ENCODE data around the gene AGO3. TPM values are rescaled to one million over a fixed set of nuclear protein-coding genes. Genes with fewer than 3 reads are reported as not detected.

AGO3 gene
- total RNA-seq, 1 donor from 2014 or later, result 27.0 TPM

- Histone ChIP-seq H3K9ac (ENCODE audit: low read length) (no peak overlapping the region), H3K4me2 (ENCODE audit: low read length) (no peak overlapping the region), H3K4me1 (ENCODE audit: insufficient read depth, low read length) (peaks cover 7% of the 10 kb centered on the region), H2AFZ (ENCODE audit: low read depth, low read length) (no peak overlapping the region), H3K36me3 (ENCODE audit: insufficient read depth, low read length) (no peaks in the 10 kb centered on the region), H3K27me3 (ENCODE audit: insufficient read depth, low read length) (no peaks in the 10 kb centered on the region), H3K4me3 (ENCODE audit: insufficient read depth, low read depth, low read length) (no peak overlapping the region), H3K9me3 (ENCODE audit: insufficient read depth, low read depth, low read length) (no peaks in the 10 kb centered on the region), H4K20me1 (ENCODE audit: insufficient read depth, low read length) (no peaks in the 10 kb centered on the region), H3K27ac (ENCODE audit: low read depth, low read length) (no peak overlapping the region), H3K79me2 (ENCODE audit: insufficient read depth, low read length) (no peaks in the 10 kb centered on the region)
- no peak for TF ChIP-seq CTCF (IDR thresholded peaks at IDR 0.05; ENCODE audit: insufficient read depth, low read depth, low read length)
- no peak for TF ChIP-seq EZH2 (IDR thresholded peaks at IDR 0.05; ENCODE audit: insufficient read depth, low read length)
- Mint-ChIP-seq H3K27me3 (ENCODE audit: low read depth, unreplicated experiment) (no peaks in the 10 kb centered on the region), H3K4me1 (ENCODE audit: low read depth, unreplicated experiment) (peaks cover 2% of the 10 kb centered on the region), H3K36me3 (ENCODE audit: low read depth, unreplicated experiment) (no peaks in the 10 kb centered on the region), H3K27ac (ENCODE audit: unreplicated experiment) (no peak overlapping the region), H3K4me3 (ENCODE audit: unreplicated experiment) (no peak overlapping the region), H3K9me3 (ENCODE audit: unreplicated experiment) (no peaks in the 10 kb centered on the region)
- DNase-seq (ENCODE audit: low read depth) (no peak), FAIRE-seq (no peak)
These were observed 149.9 kb downstream of the AGO3 start for GRCh38 chr1:36080801-36081200.

GRCh38 chr1:36081926-36082485 is 151.1 kb downstream of the AGO3 start:
- H3K36me3 Mint-ChIP-seq (ENCODE audit: low read depth, unreplicated experiment), result peaks cover 3% of the 10 kb centered on the region
- peaks cover 2% of the 10 kb centered on the region for H3K4me1 Mint-ChIP-seq (ENCODE audit: low read depth, unreplicated experiment)
- Histone ChIP-seq H3K4me2 (ENCODE audit: low read length) (no peak overlapping the region), H3K27me3 (ENCODE audit: insufficient read depth, low read length) (no peaks in the 10 kb centered on the region), H4K20me1 (ENCODE audit: insufficient read depth, low read length) (no peaks in the 10 kb centered on the region), H3K4me3 (ENCODE audit: insufficient read depth, low read depth, low read length) (no peak overlapping the region), H3K9ac (ENCODE audit: low read length) (no peak overlapping the region), H3K79me2 (ENCODE audit: insufficient read depth, low read length) (no peaks in the 10 kb centered on the region), H3K4me1 (ENCODE audit: insufficient read depth, low read length) (peaks cover 7% of the 10 kb centered on the region), H3K9me3 (ENCODE audit: insufficient read depth, low read depth, low read length) (no peaks in the 10 kb centered on the region), H3K27ac (ENCODE audit: low read depth, low read length) (no peak overlapping the region), H2AFZ (ENCODE audit: low read depth, low read length) (no peak overlapping the region), H3K36me3 (ENCODE audit: insufficient read depth, low read length) (no peaks in the 10 kb centered on the region)
- FAIRE-seq, result no peak
- no peak overlapping the region for H3K27ac Mint-ChIP-seq (ENCODE audit: unreplicated experiment)
- no peak overlapping the region for H3K4me3 Mint-ChIP-seq (ENCODE audit: unreplicated experiment)
- no peak for TF ChIP-seq CTCF (IDR thresholded peaks at IDR 0.05; ENCODE audit: insufficient read depth, low read depth, low read length)
- no peak for TF ChIP-seq EZH2 (IDR thresholded peaks at IDR 0.05; ENCODE audit: insufficient read depth, low read length)
- no peaks in the 10 kb centered on the region for H3K9me3 Mint-ChIP-seq (ENCODE audit: unreplicated experiment)
- H3K27me3 Mint-ChIP-seq (ENCODE audit: low read depth, unreplicated experiment), result no peaks in the 10 kb centered on the region
- DNase-seq (ENCODE audit: low read depth), result no peak

DNA sequence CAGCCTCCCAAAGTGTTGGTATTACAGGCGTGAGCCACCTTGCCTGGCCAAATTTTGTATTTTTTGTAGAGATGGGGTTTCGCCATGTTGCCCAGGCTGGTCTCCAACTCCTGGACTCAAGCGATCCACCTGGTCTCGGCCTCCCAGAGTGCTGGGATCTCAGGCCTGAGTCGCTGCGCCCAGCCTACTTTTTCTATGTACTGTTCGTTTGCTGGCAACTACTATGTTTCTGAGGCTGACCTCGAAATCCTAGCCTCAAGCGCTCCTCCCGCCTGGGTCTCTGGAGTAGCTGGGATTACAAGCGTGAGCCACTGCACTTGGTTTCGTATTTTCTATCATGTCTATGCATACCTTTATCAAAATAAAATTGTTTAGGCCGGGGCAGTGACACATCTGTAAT is 152.3 kb downstream of the AGO3 start:
- H3K4me3 ChIP-seq (ENCODE audit: insufficient read depth, low read depth, low read length), result no peak overlapping the region
- H3K9me3 ChIP-seq (ENCODE audit: insufficient read depth, low read depth, low read length), result no peaks in the 10 kb centered on the region
- H3K27me3 ChIP-seq (ENCODE audit: insufficient read depth, low read length), result no peaks in the 10 kb centered on the region
- no peak overlapping the region for H3K27ac Mint-ChIP-seq (ENCODE audit: unreplicated experiment)
- peak overlapping the region; percentile 91 for H3K4me2 ChIP-seq (ENCODE audit: low read length)
- H3K4me1 ChIP-seq (ENCODE audit: insufficient read depth, low read length), result peaks cover 8% of the 10 kb centered on the region
- H3K79me2 ChIP-seq (ENCODE audit: insufficient read depth, low read length), result no peaks in the 10 kb centered on the region
- peaks cover 2% of the 10 kb centered on the region for H3K4me1 Mint-ChIP-seq (ENCODE audit: low read depth, unreplicated experiment)
- peaks cover 3% of the 10 kb centered on the region for H3K36me3 Mint-ChIP-seq (ENCODE audit: low read depth, unreplicated experiment)
- FAIRE-seq, result no peak
- no peak overlapping the region for H3K9ac ChIP-seq (ENCODE audit: low read length)
- TF ChIP-seq EZH2 (IDR thresholded peaks at IDR 0.05; ENCODE audit: insufficient read depth, low read length) (no peak), CTCF (IDR thresholded peaks at IDR 0.05; ENCODE audit: insufficient read depth, low read depth, low read length) (no peak)
- H2AFZ ChIP-seq (ENCODE audit: low read depth, low read length), result peak overlapping the region; percentile 79
- no peaks in the 10 kb centered on the region for H3K27me3 Mint-ChIP-seq (ENCODE audit: low read depth, unreplicated experiment)
- no peaks in the 10 kb centered on the region for H4K20me1 ChIP-seq (ENCODE audit: insufficient read depth, low read length)
- no peak overlapping the region for H3K27ac ChIP-seq (ENCODE audit: low read depth, low read length)
- no peak for DNase-seq (ENCODE audit: low read depth)
- no peaks in the 10 kb centered on the region for H3K9me3 Mint-ChIP-seq (ENCODE audit: unreplicated experiment)
- H3K4me3 Mint-ChIP-seq (ENCODE audit: unreplicated experiment), result peak overlapping the region; percentile 15
- H3K36me3 ChIP-seq (ENCODE audit: insufficient read depth, low read length), result no peaks in the 10 kb centered on the region

All from astrocyte (in vitro differentiated cells and primary cell).